HTERT RPE-1 (cell line): ENCODE results near the gene TFPI.
"Not testable (repeated sequence)": the region's sequence is repeated elsewhere in the genome, so short reads cannot be mapped to it uniquely, and the experiment has no call there.

Experiments used
- in situ Hi-C: fragments of 300-500 bp; cut with MboI; formaldehyde crosslinking; loops from 4 replicates; pipeline ENCODE4 v1.14.3; 2020; ENCODE audit warnings: low sequenced_read_pairs

Gene TFPI

DNA sequence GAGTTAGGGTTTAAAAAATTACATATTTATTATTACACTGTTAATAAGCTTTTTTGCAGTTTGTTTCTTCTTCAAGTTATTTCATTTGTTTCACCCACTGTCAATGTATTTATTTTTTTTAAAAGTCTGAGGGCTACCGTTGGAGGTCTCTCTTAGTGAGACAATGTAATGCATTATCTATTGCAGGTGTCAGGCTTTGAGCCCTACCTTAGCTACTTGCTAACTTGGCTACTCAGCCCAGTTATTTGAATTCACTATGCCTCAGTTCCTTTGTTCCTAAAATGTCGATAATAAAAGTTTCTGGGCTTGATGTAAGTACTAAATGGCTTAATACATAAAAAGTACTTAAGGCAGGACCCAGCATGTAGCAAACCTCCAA lies 458 bp upstream of the TFPI start:
- in situ Hi-C loops, result no loop called here

DNA sequence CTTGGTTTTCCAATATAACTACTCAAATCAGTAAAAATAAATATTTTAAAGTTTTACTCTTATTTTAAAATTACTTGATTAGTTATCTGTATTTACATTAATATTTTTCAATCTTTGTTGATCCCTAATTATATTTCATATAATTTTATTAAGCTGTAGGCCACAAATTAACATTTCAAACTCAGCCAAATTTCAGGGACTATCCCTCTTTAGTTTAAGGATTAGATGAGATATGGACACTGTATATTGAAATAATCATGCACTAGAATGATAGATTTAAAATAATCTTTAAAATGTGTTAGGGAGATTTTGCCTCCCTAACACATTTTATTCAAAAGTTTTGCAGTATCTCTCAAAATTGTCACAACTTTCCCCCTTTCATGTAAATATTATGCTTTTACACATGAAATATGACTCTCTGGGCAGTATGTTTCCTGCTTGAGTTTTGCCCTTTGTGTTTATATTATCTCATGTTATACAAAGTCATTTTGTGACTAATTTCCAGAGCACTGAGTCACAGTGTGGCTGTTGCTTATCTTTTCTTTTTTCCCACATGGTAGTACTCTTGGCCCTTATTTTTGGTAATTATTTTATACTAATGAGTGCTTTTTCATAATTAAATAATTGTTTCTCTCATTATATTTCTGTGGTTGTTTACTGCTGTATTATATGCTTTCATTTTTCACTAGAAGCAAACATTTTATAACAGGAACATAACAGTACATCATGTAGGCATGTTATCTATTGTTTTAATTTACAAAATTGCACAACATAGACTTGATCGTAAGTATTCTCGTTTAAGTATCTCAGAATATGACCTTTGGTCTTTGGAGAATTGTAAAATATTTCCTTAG lies 1.2 kb downstream of the TFPI start:
- in situ Hi-C loops, result no loop called here

DNA sequence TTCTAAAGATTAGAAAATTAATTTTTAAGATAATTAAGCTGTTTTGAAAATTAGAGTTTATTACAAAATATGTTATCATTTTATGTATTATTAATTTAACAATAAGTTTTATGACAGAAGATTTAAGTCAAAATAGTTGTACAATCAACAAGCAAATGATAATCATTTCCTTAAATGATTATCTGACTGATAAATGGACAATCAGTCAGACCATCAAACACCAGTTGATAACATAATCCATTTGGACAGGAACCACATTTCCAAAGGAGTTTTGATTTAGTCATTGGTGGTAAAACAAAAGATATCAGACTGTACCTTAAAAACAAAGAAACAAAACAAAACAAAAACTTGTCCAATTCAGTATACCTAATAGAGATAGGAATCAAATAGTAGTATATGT lies 1.9 kb downstream of the TFPI start:
- in situ Hi-C loops, result no loop called here

DNA sequence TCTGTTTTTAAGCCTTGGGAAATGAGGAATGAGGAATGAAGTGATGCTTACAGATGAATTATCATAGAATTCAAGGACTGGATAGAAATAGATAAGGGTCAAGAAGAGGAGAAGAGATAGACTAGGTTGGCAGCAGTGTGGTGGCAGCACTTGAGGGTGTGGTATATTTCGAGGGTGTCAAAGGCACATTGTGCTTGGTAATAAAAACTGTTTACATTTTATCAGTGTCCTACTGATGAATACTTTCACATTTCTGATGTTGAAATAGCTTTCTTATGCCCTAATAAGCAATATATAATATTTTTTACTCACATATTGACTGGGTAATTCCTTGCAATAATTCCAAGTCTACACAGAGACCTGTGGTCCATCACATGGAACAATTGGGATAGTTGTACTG lies 3.4 kb downstream of the TFPI start:
- in situ Hi-C loops, result no loop called here

DNA sequence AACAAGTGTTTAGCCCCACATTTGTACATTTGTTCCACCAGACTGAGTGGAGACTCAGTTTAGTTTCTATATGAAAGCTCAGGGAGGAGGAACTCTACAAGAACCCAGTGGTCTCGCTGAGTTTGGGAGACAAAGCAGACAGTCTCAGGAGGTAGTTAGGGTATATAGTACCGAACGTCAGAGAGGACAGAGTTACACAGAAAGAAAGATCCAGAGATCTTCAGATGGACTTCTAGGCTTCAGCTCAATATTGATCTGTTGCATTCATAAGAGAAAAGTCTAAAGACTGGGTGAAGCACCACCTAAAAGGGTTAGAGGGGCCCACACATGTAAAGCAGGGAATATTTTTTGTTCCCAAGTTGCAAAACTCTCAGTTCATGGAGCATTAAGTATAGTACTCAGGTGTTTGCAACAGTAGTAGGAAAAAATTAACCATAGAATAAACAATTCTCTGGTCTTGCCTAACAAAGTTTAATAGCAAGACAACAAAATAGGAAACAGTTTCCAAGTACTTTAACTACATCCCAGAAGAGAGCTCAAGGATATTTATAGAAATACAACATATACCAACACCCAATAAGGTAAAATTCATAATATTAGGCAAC lies 4.2 kb downstream of the TFPI start:
- in situ Hi-C loops, result no loop called here

DNA sequence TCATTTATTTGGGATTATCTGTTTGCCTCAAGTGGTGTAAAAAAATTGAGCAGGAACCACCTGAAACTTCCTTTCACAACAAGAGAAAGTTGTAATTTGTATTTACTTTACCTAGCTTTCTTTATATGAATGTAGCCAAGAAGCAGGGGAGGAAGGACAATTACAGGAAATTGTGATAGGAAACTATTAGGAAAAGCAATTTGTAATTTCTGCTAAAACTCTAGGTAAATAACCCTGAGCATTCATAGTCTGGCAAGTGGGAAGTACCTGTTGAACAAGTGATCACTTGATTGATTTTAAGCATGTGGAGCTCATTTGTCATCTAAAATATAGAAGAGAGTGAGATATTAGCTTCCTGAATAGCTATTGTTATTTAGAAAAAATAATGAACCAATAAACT lies 5.0 kb downstream of the TFPI start:
- in situ Hi-C loops, result no loop called here

DNA sequence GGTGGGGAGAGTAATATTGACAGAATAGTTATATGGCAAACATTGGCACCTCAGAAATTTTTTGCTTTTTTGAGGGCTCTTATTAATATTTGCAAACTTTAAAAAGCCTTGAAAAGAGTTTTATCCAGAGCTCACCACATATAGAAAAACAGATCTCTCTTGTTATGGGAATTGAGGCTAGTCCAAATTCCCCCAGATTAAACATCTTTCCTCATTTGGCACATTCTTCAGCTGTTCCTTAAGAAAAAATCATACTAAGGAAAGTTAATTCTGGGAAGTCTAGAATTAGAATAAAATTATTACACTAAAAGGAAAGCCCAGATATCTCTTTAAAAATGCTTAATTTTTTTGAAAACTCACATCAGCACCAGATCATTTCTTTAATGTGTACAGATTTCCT lies 5.6 kb downstream of the TFPI start:
- in situ Hi-C loops, result no loop called here

DNA sequence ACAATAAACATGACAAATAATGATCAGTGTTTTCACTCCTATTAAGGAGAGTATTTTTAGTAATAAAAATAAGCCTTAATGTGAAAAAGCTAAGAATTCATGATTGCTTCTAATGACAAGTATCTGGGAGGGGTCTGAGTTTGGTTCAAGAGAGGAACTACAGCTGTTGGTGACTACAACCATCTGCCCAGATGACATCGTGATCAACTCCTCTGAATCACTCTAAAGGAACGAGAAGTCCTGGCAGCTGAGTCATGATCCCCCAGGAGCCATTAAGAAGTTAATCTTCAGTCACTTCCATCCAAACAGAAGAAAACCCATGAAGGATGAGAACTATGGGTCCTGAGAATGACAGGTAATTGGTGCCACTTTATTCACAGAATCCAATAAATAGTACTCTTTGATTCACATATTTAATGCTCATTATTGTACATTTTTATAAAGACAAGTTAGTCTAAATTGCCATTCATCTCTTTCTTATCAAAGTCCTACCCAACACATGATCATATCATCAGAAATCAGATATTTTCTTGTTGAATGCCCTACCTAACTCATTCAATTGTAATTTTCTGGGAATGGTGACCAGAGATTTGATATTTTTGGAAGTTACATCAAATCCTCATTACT lies 6.8 kb downstream of the TFPI start:
- in situ Hi-C loops, result no loop called here

DNA sequence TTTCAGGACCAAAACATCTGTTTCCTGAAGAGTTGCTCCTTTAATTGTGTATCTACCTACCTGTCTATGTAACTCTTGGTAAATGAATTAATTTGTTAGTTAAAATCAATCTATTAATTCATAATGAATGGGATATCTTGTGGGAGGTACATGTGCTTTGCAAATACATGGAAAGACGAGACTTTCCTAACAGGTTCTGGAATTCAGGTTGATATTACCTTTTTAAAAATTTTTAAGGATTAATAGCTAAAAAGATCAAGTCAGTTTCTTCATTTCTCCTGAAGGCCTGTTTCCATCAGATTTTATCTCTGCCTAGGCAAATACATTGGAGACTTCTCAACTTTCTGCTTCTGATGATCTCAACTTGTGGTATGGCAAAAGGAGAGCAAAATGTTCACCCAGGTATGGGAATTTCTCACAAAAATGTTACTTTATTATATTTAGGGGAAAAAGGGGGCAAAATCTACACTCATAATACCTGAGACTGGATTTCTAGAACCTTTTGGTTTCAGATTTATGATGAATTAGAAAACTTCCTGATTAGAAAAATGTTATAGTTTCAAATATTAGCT lies 7.4 kb downstream of the TFPI start:
- in situ Hi-C loops, result no loop called here

DNA sequence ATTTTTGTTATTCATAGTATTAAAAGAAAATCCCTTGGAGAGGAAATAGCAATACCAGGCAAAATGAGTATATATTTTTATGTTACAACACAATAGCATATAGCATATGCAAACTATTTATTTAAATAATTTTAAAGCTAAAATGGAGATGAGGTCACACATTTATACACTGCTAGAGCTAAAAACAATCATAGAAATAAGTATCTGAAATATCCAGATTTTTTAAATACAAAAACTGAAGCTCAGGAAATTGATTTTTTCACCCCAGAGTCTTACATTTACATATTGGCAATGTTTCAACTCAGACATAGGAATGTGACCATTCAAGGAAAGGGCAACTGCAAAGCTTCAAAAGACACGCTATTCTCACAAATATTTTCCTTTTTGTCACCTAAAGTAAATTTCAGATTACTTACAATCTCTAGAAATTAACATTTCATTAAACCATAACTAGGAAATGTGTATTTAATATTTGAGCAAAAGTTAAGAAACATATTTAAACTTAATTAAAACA lies 8.9 kb downstream of the TFPI start:
- in situ Hi-C loops, result no loop called here

DNA sequence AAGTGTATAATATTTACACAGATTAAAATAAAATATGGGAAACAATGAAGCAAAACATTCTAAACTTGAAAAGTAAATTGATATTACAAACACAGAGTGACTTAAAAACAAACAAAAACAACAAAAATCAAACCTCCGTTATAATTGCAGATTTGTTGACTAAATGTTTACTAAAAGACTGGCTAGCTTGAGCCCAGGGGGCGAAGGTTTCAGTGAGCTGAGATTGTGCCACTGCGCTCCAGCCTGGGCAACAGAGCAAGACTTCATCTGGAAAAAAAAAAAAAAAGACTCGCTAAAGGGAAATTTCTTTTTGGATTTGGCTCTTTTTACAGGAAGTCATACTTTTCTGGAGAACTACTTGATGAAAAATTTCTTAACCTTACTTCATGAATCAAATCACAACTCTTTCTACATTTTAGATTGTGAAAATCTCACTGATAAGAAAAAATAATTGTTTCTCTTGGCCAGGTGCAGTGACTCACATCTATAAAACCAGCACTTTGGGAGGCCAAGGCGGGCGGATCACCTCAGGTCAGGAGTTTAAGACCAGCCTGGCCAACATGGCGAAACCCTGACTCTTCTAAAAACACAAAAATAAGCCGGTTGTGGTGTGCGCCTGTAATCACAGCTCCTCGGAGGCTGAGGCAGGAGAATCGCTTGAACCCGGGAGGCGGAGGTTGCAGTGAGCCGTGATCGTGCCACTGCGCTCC lies 9.7 kb downstream of the TFPI start:
- in situ Hi-C loops, result no loop called here

DNA sequence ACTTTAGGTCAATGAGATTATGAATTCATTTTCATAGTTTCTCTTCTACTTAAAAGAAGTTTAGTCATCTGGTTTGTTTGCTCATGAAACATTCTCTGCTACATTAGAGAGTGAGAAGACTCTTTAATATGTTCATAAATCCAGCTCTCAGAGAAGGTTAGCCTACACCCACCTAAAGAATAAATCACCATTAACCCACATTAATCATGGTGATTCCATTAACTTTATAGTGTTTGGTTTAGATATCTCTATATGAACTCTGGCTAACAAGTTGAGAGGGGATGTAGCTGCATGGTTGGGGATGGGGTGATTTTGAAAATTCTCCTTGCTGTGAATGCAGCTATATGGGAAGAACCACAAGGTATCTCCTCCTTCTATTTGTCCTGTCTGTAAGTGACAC lies 10.7 kb downstream of the TFPI start:
- in situ Hi-C loops, result no loop called here

DNA sequence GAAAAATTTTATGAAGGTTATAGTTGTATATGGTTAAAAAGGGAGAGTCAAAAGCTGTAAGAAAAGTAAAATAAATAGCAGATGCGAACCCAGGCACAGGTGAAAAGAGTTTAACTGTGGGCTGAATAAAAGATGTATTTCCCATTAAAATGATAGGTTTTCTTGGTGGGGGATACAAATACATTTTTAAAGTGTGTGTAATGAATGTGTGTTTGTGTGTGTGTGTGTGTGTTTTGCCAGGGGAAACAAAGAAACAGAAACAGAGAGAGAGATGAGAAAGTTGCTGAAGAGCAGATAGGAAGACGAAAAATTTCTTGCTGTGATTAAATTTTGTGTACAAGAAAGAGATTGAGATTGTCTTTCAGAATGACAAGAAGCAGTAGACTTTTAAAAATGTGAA lies 12.1 kb downstream of the TFPI start:
- in situ Hi-C loops, result no loop called here

DNA sequence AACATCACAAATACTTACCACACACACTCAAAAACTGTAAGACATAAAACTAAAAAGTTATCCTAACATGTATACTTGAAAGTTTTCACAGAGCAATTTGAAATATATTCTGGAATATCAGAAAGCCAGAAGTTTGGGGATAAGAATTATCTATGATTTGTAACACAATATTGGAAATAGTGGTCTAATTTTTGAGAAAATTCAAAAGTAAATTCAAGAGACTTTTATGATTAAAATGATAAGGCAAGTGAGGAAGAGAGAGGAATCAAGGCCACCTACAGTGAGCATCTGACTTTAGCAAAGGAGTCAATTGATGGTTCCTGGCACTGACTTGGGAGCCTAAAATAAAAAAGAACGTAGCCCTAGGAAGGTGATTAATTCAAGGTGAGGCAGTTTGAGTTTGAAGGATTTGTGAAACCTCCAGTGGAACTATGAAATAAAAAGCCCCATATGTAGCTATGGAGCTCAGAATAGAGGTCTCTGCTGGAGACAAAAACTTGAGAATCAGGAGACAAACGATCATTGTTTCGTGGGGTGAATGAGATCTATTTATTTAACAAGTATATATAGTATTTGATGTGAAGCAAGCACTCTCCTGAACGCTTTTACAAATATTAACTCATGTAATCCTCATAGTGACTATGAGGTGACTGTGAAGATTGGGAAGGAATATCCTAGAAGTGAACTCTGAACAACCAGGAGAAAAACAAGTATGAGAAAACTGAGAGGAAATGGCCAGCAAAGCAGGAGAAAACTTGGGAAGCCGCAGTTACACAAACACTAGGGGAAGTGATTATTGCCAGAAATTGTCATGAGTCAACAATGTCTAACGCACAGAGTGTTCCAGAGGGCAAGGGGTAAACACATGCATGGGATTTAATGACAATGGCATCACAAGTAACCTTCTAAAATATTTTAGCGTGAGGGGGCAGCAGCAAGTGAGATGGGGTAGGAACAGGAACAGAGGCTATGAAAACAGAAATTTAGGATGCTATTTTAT lies 12.8 kb downstream of the TFPI start:
- in situ Hi-C loops, result no loop called here

DNA sequence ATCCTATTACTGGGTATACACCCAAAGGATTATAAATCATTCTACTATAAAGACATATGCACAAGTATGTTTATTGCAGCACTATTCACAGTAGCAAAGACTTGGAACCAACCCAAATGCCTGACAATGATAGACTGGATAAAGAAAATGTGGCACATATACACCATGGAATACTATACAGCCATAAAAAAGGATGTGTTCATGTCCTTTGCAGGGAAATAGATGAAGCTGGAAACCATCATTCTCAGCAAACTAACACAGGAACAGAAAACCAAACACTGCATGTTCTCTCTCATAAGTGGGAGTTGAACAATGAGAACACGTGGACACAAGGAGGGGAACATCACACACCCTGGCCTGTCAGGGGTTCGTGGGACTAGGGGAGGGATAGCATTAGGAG lies 16.0 kb downstream of the TFPI start:
- in situ Hi-C loops, result not testable (repeated sequence)

DNA sequence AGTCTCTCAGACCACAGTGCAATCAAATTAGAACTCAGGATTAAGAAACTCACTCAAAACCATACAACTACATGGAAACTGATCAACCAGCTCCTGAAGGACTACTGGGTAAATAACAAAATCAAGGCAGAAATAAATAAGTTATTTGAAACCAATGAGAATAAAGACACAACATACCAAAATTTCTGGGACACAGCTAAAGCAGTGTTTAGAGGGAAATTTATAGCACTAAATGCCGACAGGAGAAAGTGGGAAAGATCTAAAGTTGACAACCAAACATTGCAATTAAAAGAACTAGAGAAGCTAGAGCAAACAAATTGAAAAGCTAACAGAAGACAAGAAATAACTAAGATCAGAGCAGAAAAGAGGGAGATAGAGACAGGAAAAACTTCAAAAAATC lies 18.9 kb downstream of the TFPI start:
- in situ Hi-C loops, result not testable (repeated sequence)

DNA sequence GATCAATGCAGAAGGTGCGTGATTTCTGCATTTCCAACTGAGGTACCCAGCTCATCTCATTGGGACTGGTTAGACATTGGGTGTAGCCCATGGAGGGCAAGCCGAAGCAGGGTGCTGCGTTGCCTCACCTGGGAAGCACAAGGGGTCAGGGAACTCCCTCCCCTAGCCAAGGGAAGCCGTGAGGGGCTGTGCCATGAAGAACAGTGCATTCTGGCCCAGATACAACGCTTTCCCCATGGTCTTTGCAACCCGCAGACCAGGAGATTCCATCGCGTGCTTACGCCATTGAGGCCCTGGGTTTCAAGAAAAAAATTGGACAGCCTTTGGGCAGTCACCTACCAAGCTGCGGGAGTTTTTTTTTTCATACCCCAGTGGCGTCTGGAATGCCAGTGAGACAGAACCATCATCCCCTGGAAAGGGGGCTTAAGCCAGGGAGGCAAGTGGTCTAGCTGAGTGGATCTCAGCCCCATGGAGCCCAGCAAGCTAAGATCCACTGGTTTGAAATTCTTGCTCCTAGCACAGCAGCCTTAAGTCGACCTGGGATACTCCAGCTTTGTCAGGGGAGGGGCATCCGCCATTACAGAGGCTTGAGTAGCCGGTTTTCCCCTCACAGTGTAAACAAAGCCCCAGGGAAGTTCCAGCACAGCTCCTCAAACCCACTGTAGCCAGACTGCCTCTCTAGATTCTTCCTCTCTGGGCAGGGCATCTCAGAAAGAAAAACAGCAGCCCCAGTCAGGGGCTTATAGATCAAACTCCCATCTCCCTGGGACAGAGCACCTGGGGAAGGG lies 21.7 kb downstream of the TFPI start:
- in situ Hi-C loops, result no loop called here

DNA sequence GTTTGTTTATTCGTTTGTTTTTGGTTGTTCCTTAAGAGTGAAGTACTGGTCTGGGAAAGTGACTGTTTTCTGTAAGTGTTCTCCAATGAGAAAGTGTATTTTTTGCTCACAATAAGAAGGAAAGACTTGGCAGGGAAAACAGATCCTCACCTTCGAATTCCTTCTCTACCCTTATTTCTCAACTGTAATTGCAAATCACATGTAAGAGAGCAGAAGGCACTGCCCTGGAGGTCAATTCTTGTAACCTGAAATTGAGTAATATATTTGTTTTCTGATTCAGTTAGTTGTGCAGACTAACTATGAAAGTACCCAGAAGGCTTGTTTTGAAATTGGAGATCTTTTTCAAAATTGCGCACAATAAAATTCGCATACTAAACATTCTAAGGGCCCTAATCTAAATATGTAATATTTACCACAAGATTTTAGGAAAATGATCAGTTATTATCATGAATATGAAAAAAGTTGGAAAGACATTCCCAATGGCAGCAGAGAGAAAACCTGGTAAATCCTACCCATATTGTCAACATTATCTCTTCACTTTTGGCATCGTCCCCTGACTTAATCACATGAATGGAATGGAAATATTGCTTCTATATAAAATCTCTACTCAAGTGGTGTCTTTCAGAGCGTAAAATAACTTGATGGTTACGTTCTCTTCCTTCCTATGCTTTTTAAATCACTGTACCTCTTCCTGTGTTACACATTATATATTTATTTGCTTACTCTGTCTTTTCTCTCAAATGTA lies 24.1 kb downstream of the TFPI start:
- in situ Hi-C loops, result no loop called here
